Measurements from ENCODE around the gene SLC2A1. TPM values are rescaled to one million over a fixed set of nuclear protein-coding genes. Genes with fewer than 3 reads are reported as not detected.

SLC2A1 gene
- total RNA-seq, 1 experiment from 2014 or later = 422 TPM

DNA sequence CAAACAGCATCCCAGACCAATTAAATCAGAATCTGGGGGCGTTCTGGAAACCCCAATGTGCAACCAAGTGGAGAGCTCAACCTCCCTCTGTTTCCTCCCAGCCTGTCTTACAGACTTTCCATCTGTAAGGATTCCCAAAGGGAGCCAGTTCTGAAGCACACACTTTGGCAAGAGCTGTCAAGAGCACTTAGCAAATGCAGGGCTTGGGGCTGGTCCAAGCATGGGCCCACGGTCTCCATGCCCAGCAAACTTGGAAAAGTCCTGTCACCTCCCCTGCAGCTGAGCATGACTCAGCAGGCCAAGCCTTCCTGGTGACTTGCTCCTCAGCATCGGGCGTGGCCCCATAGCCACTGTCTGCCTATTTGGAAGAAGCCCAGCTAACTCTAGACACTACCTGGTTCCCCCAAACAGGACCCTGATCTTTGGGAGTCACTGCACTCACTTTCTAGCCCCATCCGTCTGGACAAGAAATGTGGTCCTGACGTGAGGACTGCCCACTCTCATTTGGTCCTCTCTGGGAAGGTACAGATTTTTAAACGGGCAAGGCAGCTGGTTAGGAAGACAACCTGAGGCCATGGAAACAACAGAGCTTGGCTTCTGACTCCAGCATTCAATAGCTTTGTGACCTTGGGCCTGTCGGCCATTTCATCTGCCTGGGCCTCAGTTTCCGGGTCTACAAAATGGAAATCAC, 16.9 kb downstream of the SLC2A1 start:
- peak in 1 of 2 experiments; percentile 61 for DNase-seq
- H3K27me3 ChIP-seq (replicated peaks; ENCODE audit: control insufficient read depth, insufficient read depth, low read length) = no peaks in the 10 kb centered on the region
- H3K36me3 Mint-ChIP-seq (ENCODE audit: insufficient read depth, unreplicated experiment) = peaks cover 100% of the 10 kb centered on the region
- ChIA-PET CTCF (interaction anchor here (2.6 kb wide), 1 partner anchor 132 kb away, joined by 11 read pairs; no protein-coding TSS in a partner anchor), POLR2A (no interaction called here)
- H3K27ac Mint-ChIP-seq (ENCODE audit: unreplicated experiment) = peak overlapping the region; percentile 93
- no peaks in the 10 kb centered on the region for H3K9me3 Mint-ChIP-seq (ENCODE audit: unreplicated experiment)
- no peak overlapping the region for H3K4me3 ChIP-seq (ENCODE audit: low read depth, low read length)
- H3K4me3 Mint-ChIP-seq (ENCODE audit: unreplicated experiment) = peak overlapping the region; percentile 65
- peaks cover 3% of the 10 kb centered on the region for H3K27me3 Mint-ChIP-seq (ENCODE audit: insufficient read depth, unreplicated experiment)
- intact Hi-C loops (cut with micrococcal nuclease; ENCODE audit: unreplicated experiment) = loop anchor here (5.0 kb wide), 1 partner anchor 66 kb away; no protein-coding TSS in a partner anchor
- peaks cover 68% of the 10 kb centered on the region for H3K4me1 Mint-ChIP-seq (ENCODE audit: low read depth, unreplicated experiment)
- no TSS peak for BruUV-seq (replicated peaks)
- peaks cover 15% of the 10 kb centered on the region for H3K36me3 ChIP-seq (ENCODE audit: control insufficient read depth, insufficient read depth, low read length)
- peaks cover 95% of the 10 kb centered on the region for H3K4me1 ChIP-seq
- no peaks in the 10 kb centered on the region for H3K9me3 ChIP-seq
- TF ChIP-seq, protein P1, sequence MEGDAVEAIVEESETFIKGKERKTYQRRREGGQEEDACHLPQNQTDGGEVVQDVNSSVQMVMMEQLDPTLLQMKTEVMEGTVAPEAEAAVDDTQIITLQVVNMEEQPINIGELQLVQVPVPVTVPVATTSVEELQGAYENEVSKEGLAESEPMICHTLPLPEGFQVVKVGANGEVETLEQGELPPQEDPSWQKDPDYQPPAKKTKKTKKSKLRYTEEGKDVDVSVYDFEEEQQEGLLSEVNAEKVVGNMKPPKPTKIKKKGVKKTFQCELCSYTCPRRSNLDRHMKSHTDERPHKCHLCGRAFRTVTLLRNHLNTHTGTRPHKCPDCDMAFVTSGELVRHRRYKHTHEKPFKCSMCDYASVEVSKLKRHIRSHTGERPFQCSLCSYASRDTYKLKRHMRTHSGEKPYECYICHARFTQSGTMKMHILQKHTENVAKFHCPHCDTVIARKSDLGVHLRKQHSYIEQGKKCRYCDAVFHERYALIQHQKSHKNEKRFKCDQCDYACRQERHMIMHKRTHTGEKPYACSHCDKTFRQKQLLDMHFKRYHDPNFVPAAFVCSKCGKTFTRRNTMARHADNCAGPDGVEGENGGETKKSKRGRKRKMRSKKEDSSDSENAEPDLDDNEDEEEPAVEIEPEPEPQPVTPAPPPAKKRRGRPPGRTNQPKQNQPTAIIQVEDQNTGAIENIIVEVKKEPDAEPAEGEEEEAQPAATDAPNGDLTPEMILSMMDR (IDR thresholded peaks at IDR 0.05; ENCODE audit: insufficient read depth in 1 of 2, low read depth in 1 of 2, low read length in 1 of 2, severe bottlenecking in 1 of 2, unreplicated experiment in 1 of 2) = no peak

DNA sequence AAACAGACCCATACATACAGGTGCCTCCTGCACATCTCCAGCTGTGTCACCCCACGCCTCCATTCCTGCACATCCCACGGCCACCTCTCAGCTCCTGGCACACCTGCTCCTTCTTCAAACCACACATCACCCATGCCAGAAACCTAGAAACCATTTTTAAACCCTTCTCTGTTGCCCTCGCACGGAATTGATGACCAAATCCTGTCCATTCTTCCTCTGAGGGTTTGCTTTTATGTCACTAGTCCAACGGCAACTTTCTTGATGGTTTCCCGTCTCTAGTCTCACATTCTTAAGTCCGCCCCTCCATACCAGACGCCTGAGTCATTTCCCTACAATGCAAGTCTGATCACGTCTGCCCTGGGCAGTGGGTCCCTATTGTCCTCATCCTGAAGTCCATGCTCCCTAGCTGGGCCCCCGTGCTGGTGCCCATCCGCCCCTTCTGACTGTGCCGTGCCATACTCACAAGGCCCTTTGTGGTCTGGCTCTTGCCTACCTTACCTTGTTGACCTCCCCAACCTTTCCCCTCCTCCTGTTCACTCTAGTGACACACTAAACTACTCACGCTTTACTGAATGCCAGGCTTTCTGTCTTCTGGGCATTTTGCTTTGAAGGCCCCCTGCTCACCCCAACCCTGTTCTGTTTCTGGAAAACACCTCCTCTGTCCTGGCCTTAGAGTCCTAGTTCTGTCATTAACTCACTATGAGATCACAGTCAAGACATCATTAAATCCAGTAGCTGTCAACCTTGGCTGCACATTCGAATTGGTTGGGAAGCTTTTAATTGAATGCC, 17.6 kb downstream of the SLC2A1 start:
- no TSS peak for BruUV-seq (replicated peaks)
- Mint-ChIP-seq H3K27ac (ENCODE audit: unreplicated experiment) (peak overlapping the region; percentile 93), H3K9me3 (ENCODE audit: unreplicated experiment) (no peaks in the 10 kb centered on the region), H3K27me3 (ENCODE audit: insufficient read depth, unreplicated experiment) (peaks cover 3% of the 10 kb centered on the region), H3K4me3 (ENCODE audit: unreplicated experiment) (peak overlapping the region; percentile 65), H3K36me3 (ENCODE audit: insufficient read depth, unreplicated experiment) (peaks cover 100% of the 10 kb centered on the region), H3K4me1 (ENCODE audit: low read depth, unreplicated experiment) (peaks cover 66% of the 10 kb centered on the region)
- DNase-seq = peak; percentile 63 to 83
- Histone ChIP-seq H3K27me3 (replicated peaks; ENCODE audit: control insufficient read depth, insufficient read depth, low read length) (no peaks in the 10 kb centered on the region), H3K36me3 (ENCODE audit: control insufficient read depth, insufficient read depth, low read length) (peaks cover 18% of the 10 kb centered on the region), H3K4me1 (peaks cover 95% of the 10 kb centered on the region), H3K9me3 (no peaks in the 10 kb centered on the region), H3K4me3 (ENCODE audit: low read depth, low read length) (no peak overlapping the region)
- intact Hi-C loops (cut with micrococcal nuclease; ENCODE audit: unreplicated experiment) = loop anchor here (5.0 kb wide), 1 partner anchor 66 kb away; no protein-coding TSS in a partner anchor
- TF ChIP-seq, protein P1 (IDR thresholded peaks at IDR 0.05; ENCODE audit: insufficient read depth in 1 of 2, low read depth in 1 of 2, low read length in 1 of 2, severe bottlenecking in 1 of 2, unreplicated experiment in 1 of 2) = no peak
- ChIA-PET POLR2A (no interaction called here), CTCF (interaction anchor here (2.6 kb wide), 1 partner anchor 133 kb away, joined by 11 read pairs; no protein-coding TSS in a partner anchor)

Data from Caco-2 (cell line).